GM12864 (cell line): ENCODE measurements around the gene RHBDF1.
A peak's percentile ranks its signal among the peaks of the same experiment; 100 is the strongest.

ENCODE experiments used
- DNase-seq: peaks from one replicate; pipeline ENCODE4 v3.0.0-alpha.2; 2011; ENCODE audit warnings: low read depth
- H3K4me3 ChIP-seq: 2 replicates; pipeline ENCODE4 v1.5.1; 2011; ENCODE audit warnings: mild to moderate bottlenecking, low read depth, low read length, control low read depth
- CTCF ChIP-seq: IDR thresholded peaks from 2 replicates; pipeline ENCODE4 v1.5.1; 2011; ENCODE audit warnings: low read depth, mild to moderate bottlenecking, moderate library complexity, low read length, control low read depth, inconsistent platforms; ENCODE audit errors: missing control alignments

Gene RHBDF1

GRCh38 chr16:72561-73548, at the start of gene RHBDF1:
Gene RHBDF1 (minus strand): TSS chr16:72631. CDS start chr16:65015, 7,616 bp downstream.
- no peak for DNase-seq
- no peak for TF ChIP-seq CTCF
- H3K4me3 ChIP-seq = peak within 1 kb of the TSS; percentile 47

GRCh38 chr16:120756-121155, 48.3 kb upstream of the RHBDF1 start:
- no peak for DNase-seq
- TF ChIP-seq CTCF = no peak
- H3K4me3 ChIP-seq = no peak overlapping the region

- no peak for DNase-seq
- no peak overlapping the region for H3K4me3 ChIP-seq
- TF ChIP-seq CTCF = no peak
These were observed 47.5 kb upstream of the RHBDF1 start for GRCh38 chr16:119835-120491.

- no peak overlapping the region for H3K4me3 ChIP-seq
- DNase-seq = no peak
- TF ChIP-seq CTCF = no peak
These were observed 46.9 kb upstream of the RHBDF1 start for GRCh38 chr16:119295-119694.

GRCh38 chr16:118857-119256, 46.4 kb upstream of the RHBDF1 start:
- H3K4me3 ChIP-seq = no peak overlapping the region
- no peak for DNase-seq
- TF ChIP-seq CTCF = no peak

GRCh38 chr16:117379-118365, 45.2 kb upstream of the RHBDF1 start:
- no peak overlapping the region for H3K4me3 ChIP-seq
- TF ChIP-seq CTCF = peak; percentile 84
- peak; percentile 18 for DNase-seq
